Muscle of leg (tissue), 11 donors: ENCODE measurements around the gene MAP7. TPM values are rescaled to one million over a fixed set of nuclear protein-coding genes. Genes with fewer than 3 reads are reported as not detected.

ENCODE experiments used
- DNase-seq: peaks from one replicate; pipeline ENCODE4 v3.0.0; 2013
- H3K27ac ChIP-seq: one replicate; pipeline ENCODE4 v1.5.1; 2013; ENCODE audit warnings: mild to moderate bottlenecking, low read length, control low read depth
- H3K27me3 ChIP-seq: one replicate; pipeline ENCODE4 v1.6.1; 2013; ENCODE audit warnings: low read length; ENCODE audit not compliant: control insufficient read depth, insufficient read depth
- H3K36me3 ChIP-seq: one replicate; pipeline ENCODE4 v1.6.1; 2013; ENCODE audit warnings: low read length; ENCODE audit not compliant: control insufficient read depth, insufficient read depth
- H3K4me1 ChIP-seq: one replicate; pipeline ENCODE4 v1.6.1; 2013; ENCODE audit warnings: low read length; ENCODE audit not compliant: control insufficient read depth, insufficient read depth
- H3K4me3 ChIP-seq: one replicate; pipeline ENCODE4 v1.5.1; 2013; ENCODE audit warnings: low read length, control low read depth
- H3K9me3 ChIP-seq: replicated peaks from 2 replicates; pipeline ENCODE4 v1.6.1; 2013; ENCODE audit warnings: low read depth, low read length; ENCODE audit not compliant: control insufficient read depth
- WGBS: methylation state at CpG from one replicate; pipeline ENCODE4 v1.1.5; 2013; ENCODE audit warnings: missing lambda C conversion rate; ENCODE audit not compliant: insufficient coverage; 5-methylcytosine and 5-hydroxymethylcytosine counted together
- polyA plus RNA-seq, 8 donors: library from polyadenylated mRNA; unstranded; fragments of 120-200 nt; gene quantifications; one replicate each; pipeline versions ENCODE4 v1.2.1 to v1.2.3, GENCODE V29; 2013; ENCODE audit warnings: inconsistent platforms in 1 of 8, low replicate concordance in 1 of 8; ENCODE audit not compliant: insufficient read length in 8 of 8, insufficient read depth in 1 of 8
- total RNA-seq: library from RNA; stranded (reverse); fragments of 120-200 nt; gene quantifications from one replicate; pipeline ENCODE4 v1.2.4, GENCODE V29; 2013

MAP7 gene
- total and polyA plus RNA-seq, 9 donors: 0.14 to 1.9 (median 0.48) TPM

GRCh38 chr6:136533487-136533886 is 16.7 kb downstream of the MAP7 start:
- no peak overlapping the region for H3K27ac ChIP-seq
- H3K4me3 ChIP-seq: no peak overlapping the region
- DNase-seq: no peak
- H3K27me3 ChIP-seq: no peaks in the 10 kb centered on the region
- no peaks in the 10 kb centered on the region for H3K4me1 ChIP-seq
- WGBS: 59% methylated on average over 3 of the region's 5 CpGs
- H3K36me3 ChIP-seq: no peaks in the 10 kb centered on the region
- no peaks in the 10 kb centered on the region for H3K9me3 ChIP-seq

DNA sequence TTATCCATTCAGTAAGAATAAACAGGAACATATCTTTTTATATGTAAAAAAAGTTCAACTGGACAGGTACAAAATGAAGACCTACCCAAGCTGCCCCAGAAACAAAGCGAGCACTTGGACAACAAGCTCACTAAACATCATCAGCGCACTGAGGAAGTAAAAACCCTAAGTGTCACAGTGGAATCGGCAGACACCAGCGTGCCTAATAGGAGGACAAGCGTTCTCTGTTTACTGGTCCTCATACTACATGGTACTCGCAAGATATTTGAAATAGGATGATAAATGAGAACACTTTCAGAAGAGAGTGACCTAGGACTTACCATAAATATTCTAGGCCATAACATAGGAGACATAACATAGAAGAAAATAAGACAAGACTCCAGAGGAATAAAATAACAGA is 18.2 kb downstream of the MAP7 start:
- no peaks in the 10 kb centered on the region for H3K9me3 ChIP-seq
- no peaks in the 10 kb centered on the region for H3K27me3 ChIP-seq
- no peak overlapping the region for H3K4me3 ChIP-seq
- no peak overlapping the region for H3K27ac ChIP-seq
- DNase-seq: no peak
- WGBS: no CpG with 5 or more reads among the region's 6 CpGs
- H3K4me1 ChIP-seq: no peaks in the 10 kb centered on the region
- H3K36me3 ChIP-seq: no peaks in the 10 kb centered on the region

GRCh38 chr6:136529710-136530109 is 20.5 kb downstream of the MAP7 start:
- DNase-seq: no peak
- Histone ChIP-seq H3K9me3 (no peaks in the 10 kb centered on the region), H3K4me1 (peaks cover 3% of the 10 kb centered on the region), H3K27me3 (peaks cover 6% of the 10 kb centered on the region), H3K36me3 (no peaks in the 10 kb centered on the region), H3K27ac (no peak overlapping the region), H3K4me3 (no peak overlapping the region)
- 100% methylated on average over 1 of the region's 3 CpGs for WGBS

GRCh38 chr6:136528477-136528876 is 21.7 kb downstream of the MAP7 start:
- Histone ChIP-seq H3K9me3 (no peaks in the 10 kb centered on the region), H3K4me1 (peaks cover 3% of the 10 kb centered on the region), H3K36me3 (no peaks in the 10 kb centered on the region), H3K27me3 (peaks cover 6% of the 10 kb centered on the region), H3K27ac (no peak overlapping the region), H3K4me3 (no peak overlapping the region)
- DNase-seq: no peak
- no CpG with 5 or more reads among the region's 1 CpG for WGBS

DNA sequence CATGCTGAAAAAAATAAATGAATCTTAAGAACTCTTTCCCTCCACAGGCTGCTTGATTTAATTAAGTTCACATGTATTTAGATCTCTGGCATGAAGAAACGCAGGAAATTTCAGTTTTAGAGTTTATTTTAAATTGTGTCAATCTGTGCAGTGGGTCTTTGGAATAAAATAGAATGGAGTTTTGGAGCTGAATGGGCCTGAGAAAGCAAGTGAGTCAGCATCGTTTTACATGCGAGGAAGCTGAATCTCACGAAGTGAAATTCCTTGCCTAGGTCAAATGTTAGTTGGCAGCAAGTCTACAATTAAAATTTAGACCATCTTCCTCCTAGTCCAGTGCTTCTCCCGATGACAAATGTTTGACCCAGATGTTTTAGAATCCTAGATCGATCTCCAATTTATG is 22.4 kb downstream of the MAP7 start:
- 60% methylated on average over 1 of the region's 6 CpGs for WGBS
- Histone ChIP-seq H3K36me3 (no peaks in the 10 kb centered on the region), H3K27me3 (peaks cover 6% of the 10 kb centered on the region), H3K4me3 (no peak overlapping the region), H3K27ac (no peak overlapping the region), H3K9me3 (no peaks in the 10 kb centered on the region), H3K4me1 (peaks cover 3% of the 10 kb centered on the region)
- DNase-seq: no peak

- 22% methylated on average over 4 of the region's 4 CpGs for WGBS
- Histone ChIP-seq H3K9me3 (no peaks in the 10 kb centered on the region), H3K36me3 (no peaks in the 10 kb centered on the region), H3K27me3 (peaks cover 6% of the 10 kb centered on the region), H3K4me3 (no peak overlapping the region), H3K27ac (no peak overlapping the region), H3K4me1 (peaks cover 3% of the 10 kb centered on the region)
- DNase-seq: no peak
These were observed 23.3 kb downstream of the MAP7 start for GRCh38 chr6:136526937-136527336.

DNA sequence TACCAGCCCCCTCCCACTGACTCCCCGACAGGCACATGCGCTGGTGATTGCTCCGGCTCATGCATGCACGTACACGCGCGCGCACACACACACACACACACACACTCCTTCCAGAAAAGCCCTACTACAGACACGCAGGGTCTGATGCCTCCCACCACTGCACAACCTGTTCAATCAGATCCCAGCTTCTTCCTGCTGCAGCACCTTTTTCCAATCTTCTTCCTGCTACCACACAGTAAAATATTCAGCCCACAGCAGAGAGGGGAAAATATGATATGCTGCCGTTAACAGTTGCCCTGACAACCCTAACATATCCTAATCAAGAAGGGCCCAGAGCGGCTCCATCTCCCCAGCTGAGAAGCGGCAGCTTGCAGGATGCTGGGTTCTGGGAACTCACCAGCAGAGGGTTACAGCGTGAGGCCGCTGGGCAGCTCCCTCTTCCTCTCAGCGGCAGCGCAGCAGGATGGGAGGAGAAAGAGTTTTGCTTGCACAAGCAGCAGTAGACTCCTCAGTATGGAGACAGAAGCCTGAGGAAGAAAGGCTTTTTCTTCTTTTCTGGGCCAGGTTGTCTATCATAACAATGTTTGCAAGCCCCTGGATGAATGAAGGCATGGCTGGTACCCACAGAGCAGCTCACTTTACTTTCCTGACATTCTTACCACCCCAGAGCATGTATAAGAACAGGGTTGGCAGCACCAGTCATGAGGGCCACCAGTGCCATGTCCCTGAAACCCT is 23.9 kb downstream of the MAP7 start:
- Histone ChIP-seq H3K9me3 (no peaks in the 10 kb centered on the region), H3K4me3 (no peak overlapping the region), H3K27me3 (peaks cover 6% of the 10 kb centered on the region), H3K27ac (no peak overlapping the region), H3K36me3 (no peaks in the 10 kb centered on the region), H3K4me1 (peaks cover 3% of the 10 kb centered on the region)
- WGBS: 12% methylated on average over 11 of the region's 16 CpGs
- peak; percentile 58 for DNase-seq

DNA sequence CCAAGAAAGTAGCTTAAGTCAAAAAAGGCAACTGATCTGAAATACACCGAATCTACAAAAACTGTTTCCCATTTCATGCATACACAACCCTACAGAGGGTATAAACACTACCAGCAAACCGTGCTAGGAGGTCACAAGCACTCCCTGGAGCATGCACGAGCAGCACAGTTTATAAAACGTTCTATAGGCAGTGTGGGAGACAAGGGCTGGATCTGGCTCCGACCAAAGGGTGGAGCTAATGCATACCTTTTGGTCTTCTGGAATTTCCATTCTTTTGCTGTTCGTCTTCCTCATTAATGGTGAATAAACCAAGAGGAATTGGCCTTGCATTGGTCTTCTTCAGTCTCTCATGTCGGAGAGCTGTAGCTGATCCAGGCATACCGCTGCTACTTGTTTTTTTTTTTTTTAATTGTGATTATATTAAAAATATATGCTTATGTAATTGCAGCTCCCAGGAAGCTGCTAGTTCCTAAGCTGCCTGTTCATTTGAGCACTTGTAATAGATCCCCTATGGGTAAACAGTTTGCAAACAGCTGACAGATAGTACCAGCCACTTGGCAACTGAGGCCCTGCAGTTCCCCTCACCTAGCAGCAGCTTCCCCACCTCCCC is 24.5 kb downstream of the MAP7 start:
- no peak for DNase-seq
- no peak overlapping the region for H3K4me3 ChIP-seq
- H3K4me1 ChIP-seq: peaks cover 3% of the 10 kb centered on the region
- no peak overlapping the region for H3K27ac ChIP-seq
- H3K9me3 ChIP-seq: no peaks in the 10 kb centered on the region
- WGBS: 20% methylated on average over 2 of the region's 8 CpGs
- H3K36me3 ChIP-seq: no peaks in the 10 kb centered on the region
- H3K27me3 ChIP-seq: peaks cover 6% of the 10 kb centered on the region

GRCh38 chr6:136524936-136525413 is 25.2 kb downstream of the MAP7 start:
- H3K27ac ChIP-seq: no peak overlapping the region
- DNase-seq: no peak
- 20% methylated on average over 1 of the region's 2 CpGs for WGBS
- no peaks in the 10 kb centered on the region for H3K9me3 ChIP-seq
- H3K4me3 ChIP-seq: no peak overlapping the region
- no peaks in the 10 kb centered on the region for H3K36me3 ChIP-seq
- peaks cover 3% of the 10 kb centered on the region for H3K4me1 ChIP-seq
- H3K27me3 ChIP-seq: peaks cover 6% of the 10 kb centered on the region

DNA sequence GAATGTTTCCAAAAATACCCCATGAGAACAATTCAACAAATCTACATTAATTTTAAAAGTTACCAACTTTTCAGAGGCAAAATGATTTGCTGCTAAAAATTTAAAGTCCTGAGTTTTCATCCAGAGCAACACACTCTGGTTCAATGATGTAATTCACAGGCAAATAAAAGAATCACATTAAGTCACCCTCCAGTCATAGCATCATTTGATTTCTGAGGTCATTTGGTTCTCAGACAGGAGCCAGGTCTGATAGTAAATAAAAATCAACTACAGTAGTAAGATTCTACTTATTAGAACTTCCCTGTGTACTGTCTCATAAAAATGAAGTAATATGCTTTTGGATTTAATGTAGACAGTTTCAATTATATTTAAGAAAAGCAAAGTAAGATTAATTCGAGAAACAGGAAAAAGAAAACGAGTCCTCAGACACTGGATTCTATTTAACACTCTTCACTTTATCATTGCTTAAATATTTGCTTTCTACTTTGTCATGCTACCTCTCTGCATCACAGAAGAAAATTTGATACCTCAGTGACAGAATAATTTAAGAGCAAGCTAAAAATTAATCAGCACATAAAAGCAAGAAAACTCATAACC is 25.8 kb downstream of the MAP7 start:
- no peak overlapping the region for H3K4me3 ChIP-seq
- peaks cover 3% of the 10 kb centered on the region for H3K4me1 ChIP-seq
- no peaks in the 10 kb centered on the region for H3K9me3 ChIP-seq
- peaks cover 6% of the 10 kb centered on the region for H3K27me3 ChIP-seq
- H3K36me3 ChIP-seq: no peaks in the 10 kb centered on the region
- WGBS: no CpG with 5 or more reads among the region's 2 CpGs
- DNase-seq: no peak
- no peak overlapping the region for H3K27ac ChIP-seq
